GM10248 (cell line): ENCODE results near the gene TDRD3.
"Not testable (repeated sequence)": the region's sequence is repeated elsewhere in the genome, so short reads cannot be mapped to it uniquely, and the experiment has no call there.

Experiments used
- CTCF ChIA-PET: fragments of 300-600 bp; sonication (Branson Sonifier 250); formaldehyde crosslinking; extraction: SDS; loops from one replicate; lab custom pipeline; 2021; ENCODE audit warnings: antibody characterized with exemption; lab: Yijun Ruan, JAX
- POLR2A ChIA-PET: fragments of 350-650 bp; sonication (Branson Sonifier 250); formaldehyde crosslinking; extraction: SDS; loops from one replicate; lab custom pipeline; 2020; ENCODE audit warnings: antibody characterized with exemption; lab: Yijun Ruan, JAX
- DNase-seq: peaks from one replicate; pipeline ENCODE4 v3.0.0; 2012; ENCODE audit errors: extremely low spot score
- CTCF ChIP-seq: IDR thresholded peaks from 2 replicates; pipeline ENCODE4 v1.5.1; 2012; ENCODE audit warnings: mild to moderate bottlenecking, low read depth; ENCODE audit errors: extremely low read depth, missing control alignments, control extremely low read depth

The TDRD3 gene

GRCh38 chr13:60372141-60372540 is 24.9 kb upstream of the TDRD3 start:
- no peak for DNase-seq
- no peak for TF ChIP-seq CTCF
- CTCF ChIA-PET = interaction anchor here (1.6 to 4.8 kb wide), 2 partner anchors 8 to 22 kb away, joined by 3 to 13 read pairs; no protein-coding TSS in a partner anchor
- POLR2A ChIA-PET = no interaction called here

GRCh38 chr13:60379282-60379681 is 17.7 kb upstream of the TDRD3 start:
- POLR2A ChIA-PET, CTCF ChIA-PET: not testable (repeated sequence)

GRCh38 chr13:60379837-60380565 is 17.0 kb upstream of the TDRD3 start:
- CTCF ChIA-PET = interaction anchor here (0.6 to 2.6 kb wide), 3 partner anchors 8 to 15 kb away, joined by 3 to 21 read pairs (median 3); no protein-coding TSS in a partner anchor
- no peak for TF ChIP-seq CTCF
- DNase-seq = no peak
- POLR2A ChIA-PET = no interaction called here

More at GRCh38 chr13:60379282-60379681, 17.7 kb upstream of the TDRD3 start:
- not testable (repeated sequence) for DNase-seq

- POLR2A ChIA-PET = no interaction called here
- DNase-seq = no peak
- TF ChIP-seq CTCF = no peak
- CTCF ChIA-PET = interaction anchor here (1.2 kb wide), 1 partner anchor 16 kb away, joined by 4 read pairs; no protein-coding TSS in a partner anchor
Observed at GRCh38 chr13:60384911-60385310, 12.1 kb upstream of the TDRD3 start.

- CTCF ChIA-PET = interaction anchor here (1.6 to 1.7 kb wide), 2 partner anchors 10 to 45 kb away, joined by 4 to 7 read pairs; partner anchors contain the start of gene TDRD3
- POLR2A ChIA-PET = no interaction called here
- no peak for TF ChIP-seq CTCF
- no peak for DNase-seq
Observed at GRCh38 chr13:60386250-60386649, 10.8 kb upstream of the TDRD3 start.

GRCh38 chr13:60392131-60392530 is 4.9 kb upstream of the TDRD3 start:
- CTCF ChIA-PET = interaction anchor here (1.6 to 4.5 kb wide), 2 partner anchors 11 to 35 kb away, joined by 6 to 21 read pairs; no protein-coding TSS in a partner anchor
- POLR2A ChIA-PET = no interaction called here
- DNase-seq = no peak
- no peak for TF ChIP-seq CTCF
